Bone marrow (tissue), 2 donors: ENCODE data around the gene GCDH.
"Not testable (repeated sequence)": the region's sequence is repeated elsewhere in the genome, so short reads cannot be mapped to it uniquely, and the experiment has no call there.

Experiments used
- DNase-seq, 2 donors: peaks; one replicate each; lab custom pipeline; 2025; lab: John Stamatoyannopoulos, UW

The GCDH gene

DNA sequence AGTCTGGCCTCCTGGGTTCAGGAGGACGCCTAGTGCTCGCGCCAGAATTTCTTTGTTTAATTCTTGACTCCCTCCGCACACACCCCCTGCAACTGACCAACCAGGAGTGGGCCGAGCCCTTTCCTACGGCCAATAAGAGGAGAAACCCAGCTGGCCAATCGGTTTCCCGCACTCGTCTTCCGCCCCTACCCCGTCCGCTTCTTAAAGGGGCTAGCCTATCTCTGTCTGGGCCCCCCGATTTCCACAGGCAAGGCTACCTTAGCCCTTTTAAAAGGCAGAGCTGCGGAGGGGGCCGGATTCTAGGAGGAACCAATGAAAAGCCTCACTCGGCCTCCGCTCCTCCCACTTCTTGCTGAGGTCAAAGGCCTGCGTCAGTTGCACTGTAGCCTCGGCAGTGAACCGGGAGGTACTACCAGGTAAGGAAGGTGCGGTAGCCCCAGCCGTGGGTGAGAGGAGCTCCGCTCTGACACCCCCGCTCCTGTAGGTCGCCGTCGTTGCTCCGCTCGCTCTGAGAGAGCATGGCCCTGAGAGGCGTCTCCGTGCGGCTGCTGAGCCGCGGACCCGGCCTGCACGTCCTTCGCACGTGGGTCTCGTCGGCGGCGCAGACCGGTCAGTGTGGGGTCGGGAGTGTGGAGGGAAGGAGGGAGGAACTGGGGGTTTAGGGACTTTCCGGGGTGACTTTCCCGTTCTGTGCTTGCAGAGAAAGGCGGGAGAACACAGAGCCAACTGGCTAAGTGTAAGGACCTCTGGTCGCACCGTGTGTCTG lies at the start of gene GCDH:
TSS of gene GCDH (plus strand) at position 374 of the 766 bp plus-strand sequence. CDS start at position 519, 145 bp downstream.
- peak; percentile 71 to 99 for DNase-seq

DNA sequence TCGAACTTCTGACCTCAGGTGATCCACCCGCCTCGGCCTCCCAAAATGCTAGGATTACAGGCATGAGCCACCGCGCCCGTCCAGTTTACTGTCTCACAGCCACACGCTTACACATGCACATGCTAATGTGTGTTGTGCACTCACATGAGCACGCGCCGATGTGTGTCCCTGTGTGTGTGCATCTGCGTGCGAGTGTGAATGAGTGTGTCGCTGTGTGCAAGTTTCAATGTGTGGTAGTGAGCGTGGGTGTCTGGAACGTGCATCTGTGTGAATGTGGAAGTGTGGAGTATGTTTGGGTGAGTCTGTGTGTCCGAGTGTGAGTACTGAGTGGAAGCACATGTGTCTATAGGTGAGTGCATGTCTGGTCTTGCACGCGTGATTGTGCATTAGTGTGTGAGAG lies 48.4 kb upstream of the GCDH start:
- DNase-seq = no peak

DNA sequence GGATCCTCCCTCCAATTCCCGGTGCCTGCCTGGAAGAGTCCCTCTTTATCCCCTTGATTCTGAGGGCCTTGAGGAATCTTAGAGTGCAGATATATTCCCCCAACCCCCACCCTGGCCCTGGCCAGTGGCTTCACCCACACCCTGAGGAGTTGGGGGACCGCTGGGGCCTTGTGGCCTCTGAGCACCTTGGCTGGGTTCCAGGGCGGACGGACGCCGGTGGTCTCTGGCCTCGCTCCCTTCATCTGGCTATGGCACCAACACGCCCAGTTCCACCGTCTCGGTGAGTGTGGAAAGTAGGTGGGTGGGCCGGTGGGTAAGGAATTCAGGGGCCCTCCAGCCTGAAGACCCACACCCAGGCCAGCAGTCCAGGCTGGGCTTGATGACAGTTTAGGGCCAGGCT lies 47.6 kb upstream of the GCDH start:
- no peak for DNase-seq

DNA sequence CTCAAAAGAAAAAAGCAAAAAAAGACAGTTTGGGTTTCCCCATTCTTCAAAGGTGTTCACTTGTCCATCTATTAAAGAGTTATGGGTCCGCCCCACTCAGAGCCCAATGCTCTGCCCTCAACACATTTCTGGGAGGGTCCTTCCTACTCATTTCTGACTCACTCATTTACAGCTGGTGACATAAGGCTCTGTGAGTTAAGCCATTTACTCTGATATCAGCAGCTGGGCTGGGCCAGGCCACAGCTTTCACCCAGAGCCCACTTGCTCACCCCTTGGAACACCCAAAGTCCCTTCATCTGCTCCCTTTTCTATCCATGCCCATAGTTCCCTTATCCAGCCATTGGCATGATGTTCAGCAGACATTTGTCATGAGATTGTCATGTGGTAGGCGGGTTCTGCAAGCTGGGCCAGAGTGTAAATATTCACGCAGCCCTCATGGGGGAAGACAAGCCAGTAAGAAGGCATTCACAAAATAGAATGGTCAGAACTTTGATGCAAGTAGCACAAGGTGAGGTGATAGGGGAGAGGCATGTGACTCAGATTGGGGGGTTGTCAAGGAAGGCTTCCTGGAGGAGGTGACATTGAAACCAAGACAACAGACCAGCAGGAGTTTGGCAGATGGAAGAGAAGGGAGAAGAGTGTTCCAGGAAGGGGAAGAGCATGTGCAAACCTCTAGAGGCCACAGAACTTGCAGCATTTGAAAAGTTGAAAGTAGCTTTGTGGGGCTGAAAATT lies 46.8 kb upstream of the GCDH start:
- no peak for DNase-seq

DNA sequence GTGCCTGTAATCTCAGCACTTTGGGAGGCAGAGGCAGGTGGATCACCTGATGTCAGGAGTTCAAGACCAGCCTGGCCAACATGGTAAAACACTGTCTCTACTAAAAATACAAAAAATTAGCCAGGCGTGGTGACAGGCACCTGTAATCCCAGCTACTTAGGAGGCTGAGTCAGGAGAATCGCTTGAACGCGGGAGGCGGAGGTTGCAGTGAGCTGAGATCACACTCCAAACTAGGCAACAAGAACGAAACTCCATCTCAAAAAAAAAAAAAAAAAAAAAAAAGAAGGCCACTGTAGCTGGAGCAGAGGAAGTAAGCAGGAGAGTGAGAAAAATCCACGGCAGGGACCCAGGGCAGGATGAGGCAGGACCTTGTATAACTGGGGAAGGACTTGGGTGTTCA lies 44.3 kb upstream of the GCDH start:
- DNase-seq = not testable (repeated sequence)

DNA sequence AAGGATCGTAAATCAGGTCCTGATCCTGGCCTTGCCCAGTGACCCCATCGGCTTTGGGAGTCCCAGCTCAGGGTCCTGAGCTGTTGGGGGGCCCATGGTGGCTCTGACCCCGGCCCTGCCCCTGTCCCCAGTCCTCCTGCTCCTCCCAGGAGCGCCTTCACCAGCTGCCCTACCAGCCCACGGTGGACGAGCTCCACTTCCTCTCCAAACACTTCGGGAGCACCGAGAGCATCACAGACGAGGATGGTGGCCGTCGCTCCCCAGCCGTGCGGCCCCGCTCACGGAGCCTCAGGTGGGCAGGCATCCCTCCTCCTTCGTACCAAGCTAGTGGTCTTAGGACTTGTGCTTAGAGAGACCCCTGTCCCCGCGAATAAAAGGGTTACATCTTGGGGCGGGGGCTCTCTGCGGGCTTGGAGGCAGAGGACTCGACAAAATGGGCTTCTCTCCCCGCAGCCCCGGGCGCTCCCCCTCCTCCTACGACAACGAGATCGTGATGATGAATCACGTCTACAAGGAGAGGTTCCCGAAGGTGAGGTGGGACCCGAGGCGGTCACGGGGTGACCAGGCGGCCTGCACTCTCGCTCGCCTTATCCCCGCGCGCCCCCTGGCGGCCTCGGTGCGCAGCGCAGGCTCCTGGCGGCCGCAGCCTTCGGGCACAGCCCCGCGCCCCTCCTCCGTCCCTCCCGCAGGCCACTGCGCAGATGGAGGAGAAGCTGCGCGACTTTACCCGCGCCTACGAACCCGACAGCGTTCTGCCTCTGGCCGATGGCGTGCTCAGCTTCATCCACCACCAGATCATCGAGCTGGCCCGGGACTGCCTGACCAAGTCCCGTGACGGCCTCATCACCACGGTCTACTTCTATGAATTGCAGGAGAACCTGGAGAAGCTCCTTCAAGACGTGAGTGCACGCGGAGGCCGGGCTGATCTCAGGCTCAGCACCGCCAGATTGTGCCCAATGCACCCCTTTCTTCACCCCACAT lies 43.5 kb upstream of the GCDH start:
- peak; percentile 24 to 68 for DNase-seq

DNA sequence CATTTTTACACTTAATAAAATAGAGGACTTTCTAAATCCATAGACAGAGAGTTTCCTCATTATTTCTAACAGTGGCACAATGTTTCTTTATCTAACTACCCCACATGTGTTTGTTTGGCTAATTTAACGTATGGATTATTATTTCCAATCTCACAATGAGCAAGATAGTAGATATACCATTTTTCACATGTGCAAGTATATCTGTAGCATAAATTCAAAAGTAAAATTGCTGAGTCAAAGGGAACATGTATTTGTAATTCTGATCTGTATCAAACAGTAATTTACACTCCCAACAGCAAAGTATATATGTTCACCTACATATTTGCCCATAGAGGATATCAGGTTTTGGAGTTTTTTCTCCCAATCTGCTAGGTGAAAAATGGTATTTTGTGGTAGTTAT lies 34.3 kb upstream of the GCDH start:
- no peak for DNase-seq

DNA sequence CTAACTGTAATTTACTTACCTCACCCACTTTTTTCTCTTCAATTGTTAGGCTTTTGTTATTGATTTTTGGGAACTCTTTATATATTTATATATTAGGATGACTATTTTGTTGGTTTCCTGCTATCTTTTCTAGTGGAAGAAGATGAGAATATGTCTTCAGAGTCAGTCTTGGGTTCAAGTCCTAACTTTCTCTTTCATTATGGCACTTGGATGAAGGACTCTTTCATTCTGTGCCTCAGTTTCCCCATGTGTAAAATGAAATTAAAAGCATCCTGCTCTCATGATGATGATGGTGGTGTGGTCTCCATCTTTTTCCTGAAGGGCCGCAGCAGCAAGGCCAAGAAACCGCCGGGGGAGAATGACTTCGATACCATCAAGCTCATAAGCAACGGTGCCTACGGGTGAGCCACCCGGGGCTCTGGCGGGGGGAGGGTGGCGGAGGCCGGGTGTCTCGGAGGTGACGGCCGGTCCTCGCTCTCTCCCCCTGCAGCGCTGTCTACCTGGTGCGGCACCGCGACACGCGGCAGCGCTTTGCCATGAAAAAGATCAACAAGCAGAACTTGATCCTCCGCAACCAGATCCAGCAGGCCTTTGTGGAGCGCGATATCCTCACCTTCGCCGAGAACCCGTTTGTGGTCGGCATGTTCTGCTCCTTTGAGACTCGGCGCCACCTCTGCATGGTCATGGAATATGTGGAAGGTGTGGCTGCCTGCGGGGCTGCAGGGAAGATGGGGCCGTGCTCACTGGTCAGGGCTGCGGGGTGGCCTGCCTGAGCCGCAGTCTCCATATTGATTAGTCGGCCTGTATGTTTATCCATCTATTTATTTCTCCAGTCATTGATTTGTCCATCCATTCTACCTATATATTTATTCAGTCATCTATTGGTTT lies 32.7 kb upstream of the GCDH start:
- no peak for DNase-seq

DNA sequence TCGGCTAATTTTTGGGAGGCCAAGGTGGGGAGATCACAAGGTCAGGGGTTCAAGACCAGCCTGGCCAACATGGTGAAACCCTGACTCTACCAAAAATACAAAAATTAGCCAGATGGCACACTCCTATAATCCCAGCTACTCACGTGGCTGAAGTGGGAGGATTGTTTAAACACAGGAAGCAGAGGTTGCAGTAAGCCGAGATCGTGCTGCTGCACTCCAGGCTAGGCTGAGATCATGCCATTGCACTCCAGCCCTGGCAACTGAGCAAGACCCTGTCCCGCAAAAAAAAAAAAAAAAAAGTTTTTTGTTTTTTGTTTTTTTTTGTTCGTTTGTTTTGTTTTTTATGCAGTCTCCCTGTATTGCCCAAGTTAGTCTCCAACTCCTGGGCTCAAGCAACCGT lies 31.4 kb upstream of the GCDH start:
- no peak for DNase-seq

DNA sequence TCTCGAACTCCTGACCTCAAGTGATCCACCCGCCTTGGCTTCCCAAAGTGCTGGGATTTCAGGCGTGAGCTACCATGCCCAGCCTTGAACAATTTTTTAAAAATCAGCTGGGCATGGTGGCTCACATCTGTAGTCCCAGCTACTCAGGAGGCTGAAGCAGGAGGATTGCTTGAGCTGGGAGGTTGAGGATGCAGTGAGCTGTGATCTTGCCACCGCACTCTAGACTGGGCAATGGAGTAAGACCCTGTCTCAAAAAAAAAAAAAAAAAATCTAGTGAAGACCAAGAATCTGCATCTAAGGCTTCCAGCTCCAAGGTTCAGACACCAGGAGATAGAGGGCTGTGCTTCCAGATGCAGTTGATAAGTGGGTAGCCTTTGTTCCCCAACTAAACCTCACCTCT lies 26.8 kb upstream of the GCDH start:
- no peak for DNase-seq

DNA sequence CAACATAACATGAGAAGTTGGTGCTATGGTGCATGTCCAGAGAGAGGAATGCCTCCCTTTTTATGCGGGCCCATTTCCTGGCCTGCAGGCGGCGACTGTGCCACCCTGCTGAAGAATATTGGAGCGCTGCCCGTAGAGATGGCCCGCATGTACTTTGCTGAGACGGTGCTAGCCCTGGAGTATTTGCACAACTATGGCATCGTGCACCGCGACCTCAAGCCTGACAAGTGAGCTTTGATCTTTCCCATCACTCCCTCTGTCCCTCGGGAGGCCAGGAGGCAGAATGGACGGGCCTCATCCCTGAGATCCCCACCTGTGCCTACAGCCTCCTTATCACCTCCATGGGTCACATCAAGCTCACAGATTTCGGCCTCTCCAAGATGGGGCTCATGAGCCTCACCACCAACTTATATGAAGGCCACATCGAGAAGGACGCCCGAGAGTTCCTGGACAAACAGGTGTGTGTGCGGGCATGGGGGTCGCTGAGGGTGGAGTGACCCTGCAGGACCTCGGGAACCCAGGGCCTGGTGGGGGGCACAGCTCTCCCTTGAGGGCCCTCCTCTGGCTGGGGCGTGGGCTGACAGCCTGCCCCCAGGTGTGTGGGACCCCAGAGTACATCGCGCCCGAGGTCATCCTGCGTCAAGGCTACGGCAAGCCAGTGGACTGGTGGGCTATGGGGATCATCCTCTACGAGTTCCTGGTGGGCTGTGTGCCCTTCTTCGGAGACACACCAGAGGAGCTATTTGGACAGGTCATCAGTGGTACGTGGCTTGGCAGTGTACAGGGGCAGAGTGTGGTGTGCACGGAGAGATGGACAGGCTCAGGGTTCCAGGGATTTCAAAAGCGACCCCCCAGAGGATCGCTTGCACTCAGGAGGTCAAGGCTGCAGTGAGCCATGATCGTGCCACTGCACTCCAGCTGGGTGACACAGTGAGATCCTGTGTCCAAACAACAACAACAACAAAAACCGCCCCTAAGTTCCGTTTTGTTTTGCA lies 25.9 kb upstream of the GCDH start:
- no peak for DNase-seq

DNA sequence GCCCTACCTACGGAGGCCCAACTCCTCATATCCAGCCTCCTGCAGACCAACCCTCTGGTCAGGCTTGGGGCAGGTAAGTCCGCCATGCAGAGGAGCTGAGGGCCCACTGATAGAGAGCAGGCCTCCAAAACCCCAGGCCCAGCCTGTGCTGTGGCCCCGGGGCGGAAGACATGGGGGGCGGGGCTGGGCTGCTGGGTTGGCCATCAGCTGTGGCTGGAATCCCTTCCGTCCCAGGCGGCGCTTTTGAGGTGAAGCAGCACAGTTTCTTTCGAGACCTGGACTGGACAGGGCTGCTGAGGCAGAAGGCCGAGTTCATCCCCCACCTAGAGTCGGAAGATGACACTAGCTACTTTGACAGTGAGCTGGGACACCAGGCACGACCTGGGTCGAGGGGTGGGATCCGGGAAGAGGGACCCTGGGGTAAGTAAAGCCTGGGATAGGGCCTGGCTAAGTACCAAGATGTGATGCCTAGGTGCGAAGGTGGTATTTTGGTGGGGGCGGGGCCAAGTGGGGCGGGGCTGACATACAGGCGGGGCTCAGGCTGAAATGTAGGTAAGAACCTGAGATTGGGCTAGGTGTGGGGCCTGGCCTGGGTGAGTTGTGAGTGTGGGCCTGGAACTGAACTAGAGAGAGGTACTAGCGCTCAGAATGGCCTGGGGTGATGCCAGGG lies 25.1 kb upstream of the GCDH start:
- DNase-seq = no peak

DNA sequence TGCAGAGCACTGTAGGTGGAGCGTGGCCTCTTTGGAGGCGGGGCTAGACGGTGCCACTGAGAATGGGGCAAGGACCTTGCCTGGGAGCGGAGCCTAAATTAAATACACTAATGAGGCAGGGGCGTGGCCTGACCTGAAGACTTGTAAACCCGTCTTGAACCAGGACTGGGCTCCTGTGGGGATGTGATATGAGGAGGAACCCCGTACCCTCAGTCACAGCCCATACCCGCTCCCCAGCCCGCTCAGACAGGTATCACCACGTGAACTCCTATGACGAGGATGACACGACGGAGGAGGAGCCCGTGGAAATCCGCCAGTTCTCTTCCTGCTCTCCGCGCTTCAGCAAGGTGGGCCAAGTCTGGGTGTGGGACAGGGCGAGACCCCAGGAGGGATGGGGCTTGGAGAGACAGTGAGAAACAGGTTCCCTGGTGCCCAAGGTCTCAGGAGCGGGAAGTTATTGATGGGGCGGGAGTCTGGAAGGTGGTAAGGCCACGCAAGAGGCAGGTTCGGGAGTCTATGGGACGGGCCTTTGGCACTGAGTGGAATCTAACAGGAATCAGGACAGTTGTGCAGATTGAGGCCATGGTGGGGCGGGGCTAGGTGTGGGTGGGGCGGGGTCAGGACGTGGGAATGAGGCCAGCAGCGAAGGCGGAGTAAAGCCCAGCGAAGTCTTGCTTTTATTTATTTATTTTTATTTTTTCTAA lies 24.4 kb upstream of the GCDH start:
- DNase-seq = no peak

DNA sequence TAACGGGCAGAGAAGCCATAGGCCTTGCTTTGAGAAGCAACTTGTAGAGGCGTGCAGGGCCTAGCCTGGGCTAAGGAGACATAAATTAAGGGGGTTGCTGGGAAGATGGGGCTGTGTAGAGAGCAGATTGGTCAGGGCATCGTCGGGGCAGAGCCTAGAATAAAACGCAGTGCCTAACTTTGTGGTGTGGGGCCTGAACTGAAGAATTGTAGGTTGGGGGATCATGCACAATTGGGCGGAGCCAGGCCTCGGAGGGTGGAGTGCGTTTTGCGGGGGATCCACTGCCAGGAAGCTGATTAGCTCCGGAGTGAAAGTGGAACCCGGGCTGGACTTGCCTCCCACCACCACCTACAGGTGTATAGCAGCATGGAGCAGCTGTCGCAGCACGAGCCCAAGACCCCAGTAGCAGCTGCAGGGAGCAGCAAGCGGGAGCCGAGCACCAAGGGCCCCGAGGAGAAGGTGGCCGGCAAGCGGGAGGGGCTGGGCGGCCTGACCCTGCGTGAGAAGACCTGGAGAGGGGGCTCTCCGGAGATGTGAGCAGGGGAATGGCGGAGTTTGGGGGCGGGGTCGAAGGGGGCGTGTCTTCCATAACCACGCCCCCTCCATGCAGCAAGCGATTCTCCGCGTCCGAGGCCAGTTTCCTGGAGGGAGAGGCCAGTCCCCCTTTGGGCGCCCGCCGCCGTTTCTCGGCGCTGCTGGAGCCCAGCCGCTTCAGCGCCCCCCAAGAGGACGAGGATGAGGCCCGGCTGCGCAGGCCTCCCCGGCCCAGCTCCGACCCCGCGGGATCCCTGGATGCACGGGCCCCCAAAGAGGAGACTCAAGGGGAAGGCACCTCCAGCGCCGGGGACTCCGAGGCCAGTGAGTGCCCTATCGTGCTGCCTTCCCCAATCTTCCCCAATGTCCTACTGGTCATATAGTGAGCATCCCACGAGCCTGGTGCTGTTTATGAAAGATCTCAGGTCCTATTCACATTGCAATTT lies 23.6 kb upstream of the GCDH start:
- peak; percentile 28 to 65 for DNase-seq

DNA sequence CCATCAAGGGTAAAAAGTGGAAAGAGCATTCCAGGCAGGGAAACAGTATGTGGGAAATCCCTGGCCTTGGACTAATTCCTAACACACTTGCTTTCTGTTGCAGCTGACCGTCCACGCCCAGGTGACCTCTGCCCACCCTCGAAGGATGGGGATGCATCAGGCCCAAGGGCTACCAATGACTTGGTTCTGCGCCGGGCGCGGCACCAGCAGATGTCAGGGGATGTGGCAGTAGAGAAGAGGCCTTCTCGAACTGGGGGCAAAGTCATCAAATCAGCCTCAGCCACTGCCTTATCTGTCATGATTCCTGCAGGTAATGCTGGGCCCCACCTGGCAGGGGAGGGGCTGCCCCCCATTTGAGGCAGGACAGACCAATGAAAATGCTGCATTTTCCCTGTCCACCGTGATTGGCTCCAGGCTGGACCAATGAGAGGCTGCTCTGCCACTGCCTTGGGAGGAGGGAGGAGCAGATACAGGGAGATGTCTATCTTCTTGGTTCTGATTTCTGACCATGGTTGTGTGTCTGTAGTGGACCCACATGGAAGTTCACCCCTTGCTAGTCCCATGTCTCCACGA lies 22.3 kb upstream of the GCDH start:
- no peak for DNase-seq

DNA sequence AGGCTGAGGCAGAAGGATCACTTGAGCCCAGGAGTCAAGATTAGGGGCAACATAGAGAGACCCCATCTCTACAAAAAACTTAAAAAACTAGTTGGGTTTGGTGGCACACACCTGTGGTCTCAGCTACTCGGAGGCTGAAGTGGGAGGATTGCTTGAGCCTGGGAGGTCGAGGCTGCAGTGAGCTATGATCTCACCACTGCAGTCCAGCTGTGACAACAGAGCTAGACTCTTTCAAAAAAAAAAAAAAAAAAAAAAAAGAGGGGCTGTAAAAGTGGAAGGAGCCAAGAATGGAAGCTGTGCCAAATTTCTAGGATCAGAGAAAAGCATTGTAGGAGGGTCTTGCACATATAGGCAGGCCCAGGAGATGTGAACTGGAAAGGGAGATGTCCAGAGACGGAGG lies 19.3 kb upstream of the GCDH start:
- no peak for DNase-seq

DNA sequence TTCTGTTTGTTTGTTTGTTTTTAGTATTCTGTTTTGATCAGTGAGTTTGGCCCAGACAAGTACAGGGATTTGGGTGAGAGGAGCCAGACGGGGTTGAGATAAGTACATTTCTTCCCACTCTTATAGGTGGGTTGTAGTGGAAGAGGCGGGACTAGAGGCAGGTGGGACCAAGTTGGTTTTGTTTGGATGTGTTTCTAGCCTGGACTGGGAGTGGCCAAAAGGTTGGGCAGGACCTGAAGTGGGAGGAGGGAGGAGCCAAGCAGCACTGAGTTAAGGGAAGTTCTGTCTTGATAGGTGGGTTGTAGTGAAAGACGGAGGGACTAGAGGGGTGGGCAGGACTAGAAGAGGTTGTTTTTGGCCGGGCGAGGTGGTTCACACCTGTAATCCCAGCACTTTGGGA lies 18.7 kb upstream of the GCDH start:
- no peak for DNase-seq
